ENCODE measurements around the gene AFTPH. TPM values are rescaled to one million over a fixed set of nuclear protein-coding genes. Genes with fewer than 3 reads are reported as not detected.
A peak's percentile ranks its signal among the peaks of the same experiment; 100 is the strongest.

The AFTPH gene
- total and polyA plus RNA-seq, 9 of the 15 experiments (the other 6 are each of a cell fraction or from before 2014, with no cell fraction given): 8.0 to 26.2 (median 13.8) TPM

DNA sequence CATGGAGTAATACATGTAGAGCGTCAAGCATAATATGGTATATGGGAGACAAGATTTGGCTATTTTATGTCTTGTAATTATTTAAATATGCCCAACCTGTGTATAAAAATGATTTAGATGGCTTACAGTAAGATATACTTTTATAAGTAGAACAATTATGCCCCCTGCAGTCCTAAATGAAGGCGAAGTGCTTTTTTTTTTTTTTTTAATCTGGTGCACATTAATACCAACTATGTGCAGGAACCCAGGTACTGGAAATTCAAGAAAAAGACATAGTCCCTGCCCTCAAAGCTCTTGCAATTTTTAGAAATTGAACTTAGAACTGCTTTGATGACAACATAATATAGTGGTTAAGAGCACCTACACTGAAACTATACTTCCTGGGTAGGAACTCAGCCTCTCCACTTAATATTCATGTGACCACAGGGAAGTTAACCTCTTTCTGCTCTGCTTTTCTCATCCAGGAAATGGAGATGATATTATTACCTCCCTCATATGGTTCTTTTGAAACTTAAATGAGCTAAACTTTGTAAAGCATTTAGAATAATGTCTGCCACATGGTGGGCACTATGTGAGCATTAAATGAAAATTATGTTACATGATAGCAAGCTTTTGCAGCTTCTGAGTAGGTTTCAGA lies 38.1 kb downstream of the AFTPH start:
- H3K4me3 ChIP-seq: no peak overlapping the region
- DNase-seq (ENCODE audit: extremely low read depth in 1 of 4, low spot score in 3 of 4): no peak
- no peak for FAIRE-seq
- BruUV-seq (replicated peaks): no TSS peak
- no peaks in the 10 kb centered on the region for H3K9me3 ChIP-seq (replicated peaks; ENCODE audit: control insufficient read depth, insufficient read depth, low read depth, low read length)
- CTCF ChIA-PET (ENCODE audit: low intra/inter-chr PET ratio): interaction anchor here (0.8 to 1.4 kb wide), 3 partner anchors 40 to 870 kb away, joined by 3 to 6 read pairs (median 3); no protein-coding TSS in a partner anchor
- no peaks in the 10 kb centered on the region for H3K4me1 ChIP-seq (replicated peaks in 1 of 2; ENCODE audit: control insufficient read depth in 2 of 2, insufficient read depth in 2 of 2, low read length in 2 of 2)
- intact Hi-C loops (cut with micrococcal nuclease): loop anchor here (1.0 to 2.0 kb wide), 2 partner anchors 39 to 231 kb away; no protein-coding TSS in a partner anchor
- no peaks in the 10 kb centered on the region for H3K36me3 ChIP-seq (ENCODE audit: control insufficient read depth, insufficient read depth, low read length)
- TF ChIP-seq, protein P1, sequence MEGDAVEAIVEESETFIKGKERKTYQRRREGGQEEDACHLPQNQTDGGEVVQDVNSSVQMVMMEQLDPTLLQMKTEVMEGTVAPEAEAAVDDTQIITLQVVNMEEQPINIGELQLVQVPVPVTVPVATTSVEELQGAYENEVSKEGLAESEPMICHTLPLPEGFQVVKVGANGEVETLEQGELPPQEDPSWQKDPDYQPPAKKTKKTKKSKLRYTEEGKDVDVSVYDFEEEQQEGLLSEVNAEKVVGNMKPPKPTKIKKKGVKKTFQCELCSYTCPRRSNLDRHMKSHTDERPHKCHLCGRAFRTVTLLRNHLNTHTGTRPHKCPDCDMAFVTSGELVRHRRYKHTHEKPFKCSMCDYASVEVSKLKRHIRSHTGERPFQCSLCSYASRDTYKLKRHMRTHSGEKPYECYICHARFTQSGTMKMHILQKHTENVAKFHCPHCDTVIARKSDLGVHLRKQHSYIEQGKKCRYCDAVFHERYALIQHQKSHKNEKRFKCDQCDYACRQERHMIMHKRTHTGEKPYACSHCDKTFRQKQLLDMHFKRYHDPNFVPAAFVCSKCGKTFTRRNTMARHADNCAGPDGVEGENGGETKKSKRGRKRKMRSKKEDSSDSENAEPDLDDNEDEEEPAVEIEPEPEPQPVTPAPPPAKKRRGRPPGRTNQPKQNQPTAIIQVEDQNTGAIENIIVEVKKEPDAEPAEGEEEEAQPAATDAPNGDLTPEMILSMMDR (IDR thresholded peaks at IDR 0.05 in 2 of 3, conservative IDR thresholded peaks at IDR 0.05 in 1 of 3; ENCODE audit: insufficient read depth in 2 of 3, low read depth in 1 of 3, low read length in 3 of 3): peak in 2 of 3 experiments; percentile 12 to 51; a peak in 3 of 6 replicates
- TF ChIP-seq RAD21 (CRISPR knock-in tag; conservative IDR thresholded peaks at IDR 0.05 in 1 of 2, IDR thresholded peaks at IDR 0.05 in 1 of 2): peak in 1 of 2 experiments; percentile 21; a peak in 2 of 4 replicates
- peak; percentile 90 for TF ChIP-seq ZNF384 (IDR thresholded peaks at IDR 0.05; ENCODE audit: low read depth, low read length)
- TF ChIP-seq ZNF699 (CRISPR knock-in tag; IDR thresholded peaks at IDR 0.05; ENCODE audit: insufficient replicate concordance): no peak
- no peak for TF ChIP-seq SIN3A (IDR thresholded peaks at IDR 0.05; ENCODE audit: borderline replicate concordance in 2 of 2, control insufficient read depth in 1 of 2, low read depth in 2 of 2, low read length in 2 of 2)
- TF ChIP-seq THRA (IDR thresholded peaks at IDR 0.05): no peak
- POLR2A ChIA-PET: no interaction called here
- H3K9me1 ChIP-seq (ENCODE audit: control insufficient read depth, insufficient read depth, low read length): no peaks in the 10 kb centered on the region
- no peak overlapping the region for H2AFZ ChIP-seq (ENCODE audit: low read depth, low read length)
- H3K9ac ChIP-seq (ENCODE audit: insufficient read depth in 1 of 2, low read depth in 2 of 2, low read length in 2 of 2): no peak overlapping the region
- WGBS (ENCODE audit: insufficient coverage, low coverage, missing lambda C conversion rate): 73% methylated on average over 2 of the region's 2 CpGs
- ATAC-seq: no peak
- no peaks in the 10 kb centered on the region for H3K79me2 ChIP-seq (ENCODE audit: control insufficient read depth, insufficient read depth, low read length)
- H3K4me2 ChIP-seq (ENCODE audit: insufficient read depth, low read length): no peak overlapping the region
- H3K27me3 ChIP-seq (ENCODE audit: control insufficient read depth in 2 of 2, insufficient read depth in 2 of 2, low read length in 2 of 2): no peaks in the 10 kb centered on the region
- in situ Hi-C loops (cut with MboI): no loop called here
- no peaks in the 10 kb centered on the region for H4K20me1 ChIP-seq (replicated peaks; ENCODE audit: control insufficient read depth, insufficient read depth, low read length)
- no peak overlapping the region for H3K27ac ChIP-seq (ENCODE audit: extremely low read depth, low read depth, low read length)

All from K562 (cell line).